ENCODE data around the gene ADCY1.

DNA sequence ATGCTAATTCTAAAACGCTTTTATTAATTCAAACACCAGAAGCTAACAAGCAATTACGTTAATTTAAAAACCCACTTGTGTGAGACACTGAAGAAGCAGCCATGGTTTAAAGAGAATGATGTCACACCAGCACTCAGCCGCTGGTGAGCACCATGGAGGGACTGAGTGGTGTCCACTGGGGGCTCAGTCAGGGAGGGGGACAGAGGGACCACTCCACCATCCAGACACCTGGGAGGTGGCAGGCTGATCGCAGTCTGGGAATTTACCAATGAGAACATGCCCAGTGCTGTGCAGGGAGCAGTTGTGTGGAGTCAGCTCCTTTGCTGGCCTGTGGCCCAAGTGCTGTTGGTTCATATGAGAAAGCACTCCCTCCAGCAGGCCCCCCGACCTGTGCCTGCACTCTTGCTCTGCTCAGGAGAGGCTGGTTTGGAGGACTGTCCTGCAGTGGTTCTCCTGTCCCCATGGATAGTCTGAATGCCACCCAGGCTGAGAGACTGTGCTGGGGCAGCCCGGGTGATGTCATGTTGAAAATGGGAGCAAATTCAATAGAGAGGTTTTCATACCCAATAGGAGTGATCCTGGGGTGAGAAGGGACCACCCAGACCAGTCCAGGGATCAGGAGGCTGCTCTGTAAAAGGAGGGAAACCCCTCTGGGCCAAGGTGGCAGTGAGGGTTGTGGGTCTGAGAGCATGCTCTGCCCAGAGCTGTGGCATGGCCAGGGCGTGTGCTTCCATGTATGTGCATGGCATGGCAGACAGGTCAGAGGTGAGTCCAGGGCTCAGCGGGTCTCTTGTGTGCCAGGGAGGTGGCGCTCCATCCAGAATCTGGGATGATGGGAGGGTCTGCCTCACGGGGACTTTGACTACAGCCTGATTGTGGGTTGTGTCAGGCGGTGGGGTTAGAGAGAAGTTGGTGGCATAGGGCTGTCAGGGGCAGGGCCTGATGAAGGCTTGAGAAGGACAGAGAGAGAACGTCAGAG, 12.7 kb downstream of the ADCY1 start:
- TF ChIP-seq, protein P1, sequence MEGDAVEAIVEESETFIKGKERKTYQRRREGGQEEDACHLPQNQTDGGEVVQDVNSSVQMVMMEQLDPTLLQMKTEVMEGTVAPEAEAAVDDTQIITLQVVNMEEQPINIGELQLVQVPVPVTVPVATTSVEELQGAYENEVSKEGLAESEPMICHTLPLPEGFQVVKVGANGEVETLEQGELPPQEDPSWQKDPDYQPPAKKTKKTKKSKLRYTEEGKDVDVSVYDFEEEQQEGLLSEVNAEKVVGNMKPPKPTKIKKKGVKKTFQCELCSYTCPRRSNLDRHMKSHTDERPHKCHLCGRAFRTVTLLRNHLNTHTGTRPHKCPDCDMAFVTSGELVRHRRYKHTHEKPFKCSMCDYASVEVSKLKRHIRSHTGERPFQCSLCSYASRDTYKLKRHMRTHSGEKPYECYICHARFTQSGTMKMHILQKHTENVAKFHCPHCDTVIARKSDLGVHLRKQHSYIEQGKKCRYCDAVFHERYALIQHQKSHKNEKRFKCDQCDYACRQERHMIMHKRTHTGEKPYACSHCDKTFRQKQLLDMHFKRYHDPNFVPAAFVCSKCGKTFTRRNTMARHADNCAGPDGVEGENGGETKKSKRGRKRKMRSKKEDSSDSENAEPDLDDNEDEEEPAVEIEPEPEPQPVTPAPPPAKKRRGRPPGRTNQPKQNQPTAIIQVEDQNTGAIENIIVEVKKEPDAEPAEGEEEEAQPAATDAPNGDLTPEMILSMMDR (IDR thresholded peaks at IDR 0.05): no peak
- no peak for TF ChIP-seq POLR2A (IDR thresholded peaks at IDR 0.05)
